OCI-M2 (cell line): ENCODE results near the gene TLE4.
"Not testable (repeated sequence)": the region's sequence is repeated elsewhere in the genome, so short reads cannot be mapped to it uniquely, and the experiment has no call there.

ENCODE experiments used
- DNase-seq: peaks from one replicate; lab custom pipeline; 2025; ENCODE audit not compliant: unreplicated experiment; lab: John Stamatoyannopoulos, UW

TLE4 gene

GRCh38 chr9:79709743-79710674, 138.2 kb downstream of the TLE4 start:
- DNase-seq: no peak

GRCh38 chr9:79711874-79712273, 140.1 kb downstream of the TLE4 start:
- no peak for DNase-seq

DNA sequence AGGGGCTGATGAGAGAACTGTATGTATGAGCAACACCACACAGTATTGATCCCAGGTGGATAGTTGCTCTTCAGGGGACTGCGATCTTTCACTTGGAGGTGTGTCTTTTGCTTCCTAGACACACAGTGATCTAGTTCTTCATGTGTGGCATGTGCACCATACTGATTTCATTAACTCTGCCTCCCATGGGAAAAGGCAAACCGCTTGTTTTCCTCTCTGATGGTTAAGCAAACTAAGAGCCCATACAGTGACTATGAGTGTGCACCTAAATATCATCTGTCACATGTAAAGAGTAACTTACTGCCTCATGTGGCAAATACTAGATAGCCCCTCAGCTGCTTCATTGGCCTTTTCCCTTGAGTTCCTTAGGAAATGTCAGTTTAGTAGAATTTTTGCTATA, 147.3 kb downstream of the TLE4 start:
- DNase-seq: no peak

DNA sequence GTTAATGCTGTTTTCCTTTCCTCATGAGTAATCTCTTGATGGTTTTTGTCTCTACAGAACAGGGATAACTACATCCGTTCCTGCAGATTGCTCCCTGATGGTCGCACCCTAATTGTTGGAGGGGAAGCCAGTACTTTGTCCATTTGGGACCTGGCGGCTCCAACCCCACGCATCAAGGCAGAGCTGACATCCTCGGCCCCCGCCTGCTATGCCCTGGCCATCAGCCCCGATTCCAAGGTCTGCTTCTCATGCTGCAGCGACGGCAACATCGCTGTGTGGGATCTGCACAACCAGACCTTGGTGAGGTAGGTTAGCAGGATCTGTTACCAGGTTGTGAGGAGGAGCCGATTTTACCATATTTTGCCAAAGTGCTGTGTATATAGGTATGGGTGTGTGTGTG, 148.2 kb downstream of the TLE4 start:
- no peak for DNase-seq

DNA sequence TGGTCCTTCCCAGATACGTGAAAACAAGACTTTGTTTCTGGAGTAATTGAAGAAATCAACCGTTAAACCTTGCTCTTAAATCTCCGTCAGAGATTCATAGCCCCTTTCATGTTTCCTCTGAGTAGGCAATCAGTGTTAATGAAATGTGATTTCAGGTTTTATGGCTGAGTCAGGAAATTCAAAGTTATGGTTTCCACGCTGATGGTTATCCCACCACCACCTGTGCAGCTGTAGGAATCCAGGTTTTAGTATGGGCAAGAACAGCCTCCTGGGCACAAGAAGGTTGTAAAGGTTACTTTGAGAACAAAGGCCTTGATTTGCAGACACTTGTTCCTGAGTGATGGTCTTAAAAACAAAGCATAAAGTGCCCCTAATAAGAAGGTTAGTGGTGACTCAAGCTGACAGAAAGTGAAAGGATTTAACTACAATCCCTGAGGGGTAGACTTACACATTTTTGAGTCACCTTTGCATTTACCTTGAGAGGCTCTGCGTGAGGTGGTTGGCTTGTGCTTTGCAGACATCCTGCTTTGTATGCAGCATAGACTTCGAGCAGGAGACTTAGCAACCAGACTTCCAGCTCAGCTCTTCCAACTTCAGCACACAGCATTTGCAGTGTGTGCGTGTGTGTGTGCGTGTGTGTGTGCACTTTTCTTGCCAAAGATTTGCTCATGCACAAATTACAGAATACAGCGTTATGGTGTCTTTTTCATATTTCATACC, 159.6 kb downstream of the TLE4 start:
- DNase-seq: no peak

GRCh38 chr9:79735023-79735779, 163.4 kb downstream of the TLE4 start:
- DNase-seq: no peak

DNA sequence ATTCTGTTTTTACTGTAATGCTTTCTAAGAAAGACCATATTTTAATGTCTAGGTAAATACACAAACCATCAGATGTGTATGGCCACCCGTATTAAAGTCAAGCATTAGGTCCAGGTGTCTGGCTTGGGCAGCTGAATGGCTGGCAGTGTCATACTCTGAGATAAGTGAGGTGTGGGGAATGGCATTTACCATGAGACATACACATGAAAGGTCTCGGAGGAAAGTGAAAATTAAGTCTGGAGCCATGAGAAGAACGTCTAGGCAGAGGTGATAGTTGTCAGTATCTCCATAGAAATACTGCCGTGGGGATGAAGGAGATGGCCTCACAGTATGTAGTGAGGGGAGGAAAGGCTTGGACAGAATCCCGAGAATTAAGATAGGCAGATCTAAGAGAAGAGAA, 164.3 kb downstream of the TLE4 start:
- no peak for DNase-seq

- no peak for DNase-seq
These were observed 169.6 kb downstream of the TLE4 start for GRCh38 chr9:79741381-79741780.

- no peak for DNase-seq
These were observed 170.5 kb downstream of the TLE4 start for GRCh38 chr9:79742110-79742721.

- no peak for DNase-seq
These were observed 172.8 kb downstream of the TLE4 start for GRCh38 chr9:79744521-79744920.

DNA sequence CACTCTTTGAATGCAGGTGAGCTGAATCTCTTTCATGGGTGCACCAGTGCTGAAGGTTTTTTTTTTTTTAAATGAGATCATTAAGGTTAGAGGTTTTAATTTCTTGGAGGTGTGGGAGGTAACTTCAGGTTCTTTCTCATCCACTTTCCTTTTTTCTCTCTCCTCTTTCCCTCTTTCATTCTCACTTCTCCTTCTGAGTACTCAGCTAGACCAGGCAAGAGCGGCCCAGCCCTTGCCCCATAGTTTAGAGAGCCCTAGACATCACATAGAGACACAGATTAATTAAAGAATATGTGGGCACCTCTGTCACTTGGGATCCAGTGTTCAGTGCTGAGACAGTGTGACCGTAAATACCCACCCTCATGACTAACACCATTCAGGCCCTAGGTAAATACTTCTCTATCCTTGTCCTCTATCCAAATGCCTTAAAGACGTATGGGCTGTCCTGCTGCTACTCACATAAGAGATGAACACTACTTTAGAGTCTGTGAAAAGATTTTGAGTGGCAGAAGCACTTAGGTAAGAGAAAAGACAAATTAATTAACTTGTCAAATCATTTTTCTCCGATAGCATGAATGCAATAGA, 174.1 kb downstream of the TLE4 start:
- no peak for DNase-seq

DNA sequence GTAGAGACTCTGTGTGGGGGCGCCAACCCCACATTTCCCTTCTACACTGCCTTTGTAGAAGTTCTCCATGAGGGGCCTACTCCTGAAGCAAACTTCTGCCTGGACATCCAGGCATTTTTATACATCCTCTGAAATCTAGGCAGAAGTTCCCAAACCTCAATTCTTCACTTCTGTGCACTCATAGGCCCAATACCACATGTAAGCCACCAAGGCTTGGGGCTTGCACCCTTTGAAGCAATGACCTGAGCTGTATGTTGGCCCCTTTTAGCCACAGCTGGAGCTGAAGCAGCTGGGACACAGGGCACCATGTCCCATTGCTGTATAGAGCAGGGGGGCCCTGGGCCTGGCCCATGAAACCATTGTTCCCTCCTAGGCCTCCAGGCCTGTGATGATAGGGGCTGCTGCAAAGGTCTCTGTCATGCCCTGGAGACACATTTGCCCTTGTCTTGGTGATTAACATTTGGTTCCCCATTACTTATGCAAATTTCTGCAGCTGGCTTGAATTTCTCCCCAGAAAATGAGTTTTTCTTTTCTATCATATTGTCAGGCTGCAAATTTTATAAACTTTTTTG, 180.2 kb downstream of the TLE4 start:
- not testable (repeated sequence) for DNase-seq

- DNase-seq: no peak
These were observed 184.6 kb downstream of the TLE4 start for GRCh38 chr9:79756414-79756813.

GRCh38 chr9:79757074-79757473, 185.3 kb downstream of the TLE4 start:
- no peak for DNase-seq

- no peak for DNase-seq
These were observed 186.3 kb downstream of the TLE4 start for GRCh38 chr9:79757881-79758669.

- no peak for DNase-seq
These were observed 187.7 kb downstream of the TLE4 start for GRCh38 chr9:79759460-79759859.

- DNase-seq: no peak
These were observed 190.3 kb downstream of the TLE4 start for GRCh38 chr9:79762070-79762469.

- DNase-seq: no peak
These were observed 192.0 kb downstream of the TLE4 start for GRCh38 chr9:79763671-79764285.

DNA sequence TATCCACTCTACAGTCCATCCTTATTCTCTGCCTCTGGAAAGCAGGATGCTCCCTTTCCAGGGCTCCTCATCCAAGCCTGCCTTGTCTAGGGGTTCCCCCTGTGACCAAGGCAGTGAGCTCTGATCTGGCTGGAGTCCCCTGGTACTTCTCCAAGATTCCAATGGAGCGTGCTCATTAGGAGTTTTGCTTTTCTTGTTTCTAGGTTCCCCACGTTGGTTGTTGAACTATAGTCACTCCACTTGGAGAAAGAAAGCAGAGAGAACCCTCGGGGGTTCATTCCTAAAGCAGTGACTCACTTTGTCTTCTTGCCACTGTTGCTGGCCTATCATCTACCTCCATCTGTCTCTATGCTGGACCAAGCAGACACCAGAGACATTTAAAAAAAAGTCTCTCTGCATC, 192.6 kb downstream of the TLE4 start:
- no peak for DNase-seq
